Astrocyte (in vitro differentiated cells and primary cell): ENCODE data around the gene PVALB. TPM values are rescaled to one million over a fixed set of nuclear protein-coding genes. Genes with fewer than 3 reads are reported as not detected.

Experiments
- DNase-seq: peaks from one replicate; pipeline ENCODE4 v3.0.0-alpha.2; 2010; ENCODE audit warnings: low read depth
- FAIRE-seq: peaks from 2 replicates; lab custom pipeline; 2011; peaks lifted over from hg19 to GRCh38; lab: Jason Lieb, UNC
- H2AFZ ChIP-seq: 2 replicates; pipeline ENCODE4 v1.6.0; 2012; ENCODE audit warnings: low read depth, low read length, inconsistent platforms
- H3K27ac ChIP-seq: 2 replicates; pipeline ENCODE4 v1.5.1; 2011; ENCODE audit warnings: low read depth, low read length, inconsistent platforms
- H3K27me3 ChIP-seq: 2 replicates; pipeline ENCODE4 v1.6.0; 2011; ENCODE audit warnings: low read length, inconsistent platforms; ENCODE audit not compliant: insufficient read depth
- H3K36me3 ChIP-seq: 2 replicates; pipeline ENCODE4 v1.5.1; 2011; ENCODE audit warnings: low read length, inconsistent platforms; ENCODE audit not compliant: insufficient read depth
- H3K4me1 ChIP-seq: 2 replicates; pipeline ENCODE4 v1.5.1; 2011; ENCODE audit warnings: low read length, inconsistent platforms; ENCODE audit not compliant: insufficient read depth
- H3K4me2 ChIP-seq: 2 replicates; pipeline ENCODE4 v1.6.0; 2012; ENCODE audit warnings: low read length, inconsistent platforms
- H3K4me3 ChIP-seq: 2 replicates; pipeline ENCODE4 v1.5.1; 2011; ENCODE audit warnings: low read depth, mild to moderate bottlenecking, low read length, inconsistent platforms; ENCODE audit not compliant: insufficient read depth
- H3K79me2 ChIP-seq: 2 replicates; pipeline ENCODE4 v1.6.0; 2012; ENCODE audit warnings: mild to moderate bottlenecking, low read length, inconsistent platforms; ENCODE audit not compliant: insufficient read depth
- H3K9ac ChIP-seq: 2 replicates; pipeline ENCODE4 v1.6.0; 2012; ENCODE audit warnings: mild to moderate bottlenecking, low read length, inconsistent platforms
- H3K9me3 ChIP-seq: 2 replicates; pipeline ENCODE4 v1.5.1; 2012; ENCODE audit warnings: low read depth, mild to moderate bottlenecking, low read length, inconsistent platforms; ENCODE audit not compliant: insufficient read depth
- H4K20me1 ChIP-seq: 2 replicates; pipeline ENCODE4 v1.6.0; 2012; ENCODE audit warnings: low read length, inconsistent platforms; ENCODE audit not compliant: insufficient read depth
- H3K27ac Mint-ChIP-seq: one replicate; pipeline ENCODE4 v1.8.0; 2021; ENCODE audit warnings: mild to moderate bottlenecking, mixed read lengths; ENCODE audit not compliant: unreplicated experiment
- H3K27me3 Mint-ChIP-seq: one replicate; pipeline ENCODE4 v1.8.0; 2021; ENCODE audit warnings: low read depth, mixed read lengths; ENCODE audit not compliant: unreplicated experiment
- H3K36me3 Mint-ChIP-seq: one replicate; pipeline ENCODE4 v1.8.0; 2021; ENCODE audit warnings: low read depth, mixed read lengths; ENCODE audit not compliant: unreplicated experiment
- H3K4me1 Mint-ChIP-seq: one replicate; pipeline ENCODE4 v1.8.0; 2021; ENCODE audit warnings: low read depth, mixed read lengths; ENCODE audit not compliant: unreplicated experiment
- H3K4me3 Mint-ChIP-seq: one replicate; pipeline ENCODE4 v1.8.0; 2021; ENCODE audit warnings: mild to moderate bottlenecking, moderate library complexity, mixed read lengths; ENCODE audit not compliant: unreplicated experiment
- H3K9me3 Mint-ChIP-seq: one replicate; pipeline ENCODE4 v1.8.0; 2021; ENCODE audit warnings: mild to moderate bottlenecking, mixed read lengths; ENCODE audit not compliant: unreplicated experiment
- CTCF ChIP-seq: IDR thresholded peaks from 2 replicates; pipeline ENCODE4 v1.5.1; 2011; ENCODE audit warnings: low read depth, mild to moderate bottlenecking, inconsistent platforms, low read length, moderate library complexity; ENCODE audit not compliant: insufficient read depth
- EZH2 ChIP-seq: IDR thresholded peaks from 2 replicates; pipeline ENCODE4 v1.6.1; 2012; ENCODE audit warnings: mild to moderate bottlenecking, low read length, inconsistent platforms; ENCODE audit not compliant: insufficient read depth
- total RNA-seq: library from RNA; stranded (reverse); gene quantifications from 2 replicates; pipeline ENCODE4 v1.2.1, GENCODE V29; 2021

The PVALB gene
- total RNA-seq, 1 donor from 2014 or later = not detected

- H3K36me3 ChIP-seq = no peaks in the 10 kb centered on the region
- no peak overlapping the region for H3K4me3 ChIP-seq
- no peak overlapping the region for H3K4me2 ChIP-seq
- DNase-seq (no peak), FAIRE-seq (no peak)
- H3K9me3 ChIP-seq = no peaks in the 10 kb centered on the region
- no peaks in the 10 kb centered on the region for H3K79me2 ChIP-seq
- peaks cover 4% of the 10 kb centered on the region for H3K4me1 Mint-ChIP-seq
- H3K9ac ChIP-seq = no peak overlapping the region
- no peaks in the 10 kb centered on the region for H4K20me1 ChIP-seq
- H3K4me1 ChIP-seq = no peaks in the 10 kb centered on the region
- no peaks in the 10 kb centered on the region for H3K9me3 Mint-ChIP-seq
- H3K27me3 Mint-ChIP-seq = no peaks in the 10 kb centered on the region
- no peak overlapping the region for H3K4me3 Mint-ChIP-seq
- no peak overlapping the region for H2AFZ ChIP-seq
- H3K27me3 ChIP-seq = no peaks in the 10 kb centered on the region
- H3K27ac Mint-ChIP-seq = no peak overlapping the region
- peaks cover 10% of the 10 kb centered on the region for H3K36me3 Mint-ChIP-seq
- H3K27ac ChIP-seq = no peak overlapping the region
- TF ChIP-seq CTCF (no peak), EZH2 (no peak)
Measured at GRCh38 chr22:36761553-36762240, 55.1 kb downstream of the PVALB start.

- H3K4me1 ChIP-seq = no peaks in the 10 kb centered on the region
- H3K36me3 Mint-ChIP-seq = peaks cover 10% of the 10 kb centered on the region
- TF ChIP-seq EZH2 = no peak
- TF ChIP-seq CTCF = no peak
- H3K4me2 ChIP-seq = no peak overlapping the region
- H3K27ac ChIP-seq = no peak overlapping the region
- no peaks in the 10 kb centered on the region for H3K36me3 ChIP-seq
- DNase-seq (no peak), FAIRE-seq (no peak)
- no peak overlapping the region for H2AFZ ChIP-seq
- peaks cover under 1% of the 10 kb centered on the region for H3K4me1 Mint-ChIP-seq
- no peaks in the 10 kb centered on the region for H3K9me3 Mint-ChIP-seq
- H3K27me3 ChIP-seq = no peaks in the 10 kb centered on the region
- no peak overlapping the region for H3K4me3 Mint-ChIP-seq
- H3K9me3 ChIP-seq = no peaks in the 10 kb centered on the region
- H3K4me3 ChIP-seq = no peak overlapping the region
- no peaks in the 10 kb centered on the region for H3K79me2 ChIP-seq
- no peaks in the 10 kb centered on the region for H3K27me3 Mint-ChIP-seq
- H3K27ac Mint-ChIP-seq = no peak overlapping the region
- H3K9ac ChIP-seq = no peak overlapping the region
- H4K20me1 ChIP-seq = no peaks in the 10 kb centered on the region
Measured at GRCh38 chr22:36760786-36761185, 56.0 kb downstream of the PVALB start.

GRCh38 chr22:36759481-36760159, 57.2 kb downstream of the PVALB start:
- H3K36me3 Mint-ChIP-seq = peaks cover 10% of the 10 kb centered on the region
- no peaks in the 10 kb centered on the region for H3K4me1 Mint-ChIP-seq
- H3K4me2 ChIP-seq = no peak overlapping the region
- H3K9me3 Mint-ChIP-seq = no peaks in the 10 kb centered on the region
- no peak overlapping the region for H2AFZ ChIP-seq
- H3K27me3 ChIP-seq = no peaks in the 10 kb centered on the region
- H3K4me3 ChIP-seq = no peak overlapping the region
- no peaks in the 10 kb centered on the region for H3K4me1 ChIP-seq
- no peaks in the 10 kb centered on the region for H3K79me2 ChIP-seq
- no peaks in the 10 kb centered on the region for H4K20me1 ChIP-seq
- H3K27me3 Mint-ChIP-seq = peaks cover 9% of the 10 kb centered on the region
- no peak overlapping the region for H3K27ac Mint-ChIP-seq
- H3K9ac ChIP-seq = no peak overlapping the region
- no peak overlapping the region for H3K27ac ChIP-seq
- no peaks in the 10 kb centered on the region for H3K36me3 ChIP-seq
- no peak for TF ChIP-seq EZH2
- TF ChIP-seq CTCF = no peak
- FAIRE-seq (no peak), DNase-seq (no peak)
- no peak overlapping the region for H3K4me3 Mint-ChIP-seq
- H3K9me3 ChIP-seq = no peaks in the 10 kb centered on the region
